NT2/D1 (cell line): ENCODE data around the gene LRWD1.
"Not testable (repeated sequence)": the region's sequence is repeated elsewhere in the genome, so short reads cannot be mapped to it uniquely, and the experiment has no call there.

Experiments used
- SUZ12 ChIP-seq: IDR thresholded peaks from 2 replicates; pipeline ENCODE4 v1.6.1; 2011; ENCODE audit not compliant: insufficient read length, insufficient read depth; ENCODE audit errors: extremely low read depth
- YY1 ChIP-seq: IDR thresholded peaks from 2 replicates; pipeline ENCODE4 v1.6.1; 2011; ENCODE audit not compliant: insufficient read length, insufficient read depth
- ZNF274 ChIP-seq: IDR thresholded peaks from 2 replicates; pipeline ENCODE4 v1.6.1; 2011; ENCODE audit warnings: mild to moderate bottlenecking, low read depth, low read length

GRCh38 chr7:102516951-102517350, 52.2 kb downstream of the LRWD1 start:
- not testable (repeated sequence) for TF ChIP-seq YY1, ZNF274, SUZ12
